ACC112 (cell line): ENCODE results near the gene PRAME.
"Not testable (repeated sequence)": the region's sequence is repeated elsewhere in the genome, so short reads cannot be mapped to it uniquely, and the experiment has no call there.

Experiments used
- H2AFZ ChIP-seq: fragments of 200-600 bp; sonication (generic); one replicate; pipeline ENCODE4 v1.6.0; 2017; ENCODE audit warnings: antibody characterized with exemption, low read length; ENCODE audit not compliant: unreplicated experiment
- H3K27ac ChIP-seq: fragments of 200-600 bp; sonication (generic); 2 replicates; pipeline ENCODE4 v1.5.1; 2014; ENCODE audit warnings: low read depth, mild to moderate bottlenecking, antibody characterized with exemption, low read length, moderate library complexity
- H3K27me3 ChIP-seq: fragments of 200-600 bp; sonication (generic); 2 replicates; pipeline ENCODE4 v1.6.1; 2014; ENCODE audit warnings: mild to moderate bottlenecking, antibody characterized with exemption, low read length, moderate library complexity, mixed read lengths; ENCODE audit not compliant: insufficient read depth
- H3K36me3 ChIP-seq: fragments of 200-600 bp; sonication (generic); 2 replicates; pipeline ENCODE4 v1.6.1; 2016; ENCODE audit warnings: mild to moderate bottlenecking, antibody characterized with exemption, low read length, moderate library complexity, mixed read lengths; ENCODE audit not compliant: insufficient read depth
- H3K4me1 ChIP-seq: fragments of 200-600 bp; sonication (generic); one replicate; pipeline ENCODE4 v1.6.1; 2016; ENCODE audit warnings: low read length, mixed read lengths; ENCODE audit not compliant: insufficient read depth, unreplicated experiment, control insufficient read depth
- H3K4me3 ChIP-seq: fragments of 200-600 bp; sonication (generic); 2 replicates; pipeline ENCODE4 v1.5.1; 2014; ENCODE audit warnings: mild to moderate bottlenecking, low read depth, low read length
- H3K79me2 ChIP-seq: fragments of 200-600 bp; sonication (generic); one replicate; pipeline ENCODE4 v1.6.0; 2016; ENCODE audit warnings: low read length; ENCODE audit not compliant: control insufficient read depth, unreplicated experiment, insufficient read depth

Gene PRAME

DNA sequence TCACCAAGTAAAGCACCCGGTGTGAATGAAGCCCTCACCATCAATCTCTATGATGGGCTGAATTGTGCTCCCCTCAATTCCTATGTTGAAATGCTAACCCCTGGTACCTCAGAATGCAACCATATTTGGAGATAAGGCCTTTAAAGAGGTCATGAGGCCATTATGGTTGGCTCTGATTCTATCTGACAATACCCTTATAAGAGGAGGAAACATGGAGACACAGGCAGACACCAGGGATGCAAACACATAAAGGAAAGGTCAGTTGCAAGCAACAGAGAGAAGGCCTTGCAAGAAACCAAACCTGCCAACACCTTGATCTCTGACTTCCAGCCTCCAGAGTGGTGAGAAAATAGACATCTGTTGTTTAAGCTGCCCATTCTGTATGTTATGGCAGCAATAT lies 25.6 kb downstream of the PRAME start:
- Histone ChIP-seq H3K4me1 (no peaks in the 10 kb centered on the region), H3K27me3 (no peaks in the 10 kb centered on the region; the same call in 1 of the 2 replicates), H3K27ac (no peak overlapping the region), H3K36me3 (no peaks in the 10 kb centered on the region), H3K79me2 (no peaks in the 10 kb centered on the region), H3K4me3 (no peak overlapping the region), H2AFZ (no peak overlapping the region)

DNA sequence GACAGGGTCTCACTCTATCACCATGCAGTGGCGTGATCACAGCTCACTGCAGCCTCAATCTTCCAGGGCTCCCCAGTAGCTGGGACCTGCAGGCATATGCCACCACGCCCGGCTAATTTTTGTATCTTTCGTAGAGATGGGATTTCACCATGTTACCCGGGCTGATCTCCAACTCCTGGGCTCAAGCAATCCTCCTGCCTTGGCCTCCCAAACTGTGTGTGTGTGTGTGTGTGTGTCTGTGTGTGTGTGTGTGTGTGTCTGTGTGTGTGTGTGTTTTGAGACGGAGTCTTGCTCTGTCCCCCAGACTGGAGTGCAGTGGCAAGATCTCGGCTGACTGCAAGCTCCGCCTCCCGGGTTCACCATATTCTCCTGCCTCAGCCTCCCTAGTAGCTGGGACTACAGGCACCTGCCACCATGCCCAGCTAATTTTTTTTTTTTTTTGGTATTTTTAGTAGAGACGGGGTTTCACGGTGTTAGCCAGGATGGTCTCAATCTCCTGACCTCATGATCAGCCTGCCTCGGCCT lies 26.5 kb downstream of the PRAME start:
- H3K79me2 ChIP-seq, H3K27ac ChIP-seq, H2AFZ ChIP-seq, H3K27me3 ChIP-seq, H3K36me3 ChIP-seq, H3K4me3 ChIP-seq, H3K4me1 ChIP-seq: not testable (repeated sequence)

DNA sequence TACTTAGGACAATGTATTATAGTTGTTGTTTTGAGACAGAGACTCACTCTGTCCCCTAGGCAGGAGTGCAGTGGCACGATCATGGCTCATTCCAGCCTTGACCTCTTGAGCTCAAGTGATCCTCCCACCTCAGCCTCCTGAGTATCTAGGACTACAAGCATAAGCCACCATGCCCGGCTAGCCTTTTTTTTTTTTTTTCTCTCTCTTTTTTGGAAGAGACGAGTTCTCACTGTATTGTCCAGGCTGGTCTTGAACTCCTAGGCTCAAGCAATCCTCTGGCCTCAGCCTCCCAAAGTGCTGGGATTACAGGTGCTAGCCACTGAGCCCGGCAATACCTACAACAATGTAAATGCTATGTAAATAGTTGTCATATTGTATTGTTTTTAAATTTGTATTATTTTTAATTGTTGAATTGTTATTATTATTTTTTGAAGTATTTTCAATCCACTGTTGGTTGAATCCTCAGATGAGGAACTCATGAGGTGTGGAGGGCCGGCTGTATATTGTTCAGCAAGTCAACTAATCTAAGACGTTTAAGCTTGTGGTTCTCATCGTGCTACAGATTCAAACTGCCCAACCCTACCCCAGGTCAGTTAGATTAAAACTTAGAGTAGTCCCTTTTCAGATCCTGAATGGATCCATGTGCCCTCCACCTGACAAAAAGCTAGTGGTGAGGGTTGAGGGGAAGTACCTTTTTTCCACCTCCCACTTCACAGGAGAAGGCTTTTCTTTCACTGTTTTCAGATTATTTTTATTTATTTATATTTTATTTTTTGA lies 27.1 kb downstream of the PRAME start:
- H2AFZ ChIP-seq: no peak overlapping the region
- H3K4me1 ChIP-seq: no peaks in the 10 kb centered on the region
- no peak overlapping the region for H3K4me3 ChIP-seq
- H3K27me3 ChIP-seq: no peaks in the 10 kb centered on the region; the same call in 1 of the 2 replicates
- H3K36me3 ChIP-seq: no peaks in the 10 kb centered on the region
- H3K79me2 ChIP-seq: no peaks in the 10 kb centered on the region
- H3K27ac ChIP-seq: no peak overlapping the region

DNA sequence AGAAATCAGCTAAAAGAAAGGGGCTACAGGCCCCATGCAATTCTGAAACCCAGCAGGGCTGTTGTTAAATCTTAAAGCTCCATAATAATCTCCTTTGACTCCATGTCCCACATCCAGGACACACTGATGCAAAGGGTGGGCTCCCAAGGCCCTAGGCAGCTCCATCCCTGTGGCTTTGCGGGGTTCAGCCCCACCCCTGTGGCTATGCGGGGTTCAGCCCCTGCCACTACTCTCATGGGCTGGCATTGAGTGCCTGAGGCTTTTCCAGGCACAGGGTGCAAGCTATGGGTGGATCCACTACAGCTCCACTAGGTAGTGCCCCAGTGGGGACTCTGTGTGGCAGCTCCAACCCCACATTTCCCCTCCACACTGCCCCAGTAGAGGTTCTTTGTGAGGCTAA lies 30.3 kb downstream of the PRAME start:
- no peaks in the 10 kb centered on the region for H3K36me3 ChIP-seq

GRCh38 chr22:22527312-22527711 lies 31.8 kb downstream of the PRAME start:
- Histone ChIP-seq H3K79me2 (no peaks in the 10 kb centered on the region), H3K4me1 (no peaks in the 10 kb centered on the region), H2AFZ (no peak overlapping the region), H3K36me3 (no peaks in the 10 kb centered on the region), H3K27ac (no peak overlapping the region), H3K4me3 (no peak overlapping the region), H3K27me3 (no peaks in the 10 kb centered on the region)

More for the DNA sequence above, 30.3 kb downstream of the PRAME start:
- Histone ChIP-seq H3K27me3 (no peaks in the 10 kb centered on the region), H2AFZ (no peak overlapping the region), H3K4me3 (no peak overlapping the region), H3K79me2 (no peaks in the 10 kb centered on the region), H3K27ac (no peak overlapping the region), H3K4me1 (no peaks in the 10 kb centered on the region)

DNA sequence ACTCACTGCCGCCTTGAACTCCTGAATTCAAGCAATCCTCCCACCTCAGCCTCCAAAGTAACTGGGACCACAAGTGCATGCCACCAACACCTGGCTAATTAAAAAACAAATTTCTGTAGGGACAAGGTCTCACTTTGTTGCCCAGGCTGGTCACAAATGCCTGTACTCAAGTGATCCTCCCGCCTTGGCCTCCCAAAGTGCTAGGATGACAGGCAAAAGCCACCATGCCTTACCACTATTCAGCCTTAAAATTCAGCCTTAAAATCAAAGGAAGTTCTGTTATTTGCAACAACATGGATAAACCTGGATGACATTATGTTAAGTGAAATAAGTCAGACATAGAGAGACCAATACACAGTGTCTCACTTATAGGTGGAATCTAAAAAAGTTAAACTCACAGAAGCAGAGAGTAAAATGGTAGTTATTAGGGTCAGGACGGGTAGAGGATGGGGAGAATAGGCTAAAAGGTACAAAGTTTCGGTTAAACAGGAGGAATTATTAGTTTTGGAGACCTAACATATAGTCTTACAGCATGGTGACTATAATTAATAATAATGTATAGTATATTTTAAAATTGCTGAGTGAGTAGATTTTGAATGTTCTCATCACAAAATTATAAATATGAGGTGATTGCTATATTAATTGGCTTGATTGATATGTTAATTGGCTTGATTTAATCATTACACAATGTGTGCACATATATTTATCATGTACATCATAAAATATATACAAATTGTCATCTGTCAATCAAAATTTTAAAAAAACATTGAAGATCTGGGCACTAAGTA lies 32.7 kb downstream of the PRAME start:
- no peaks in the 10 kb centered on the region for H3K4me1 ChIP-seq
- no peaks in the 10 kb centered on the region for H3K27me3 ChIP-seq
- H3K36me3 ChIP-seq: no peaks in the 10 kb centered on the region
- no peak overlapping the region for H3K27ac ChIP-seq
- H3K4me3 ChIP-seq: no peak overlapping the region
- H3K79me2 ChIP-seq: no peaks in the 10 kb centered on the region
- no peak overlapping the region for H2AFZ ChIP-seq

GRCh38 chr22:22523494-22523893 lies 35.6 kb downstream of the PRAME start:
- Histone ChIP-seq H3K79me2 (no peaks in the 10 kb centered on the region), H3K4me3 (no peak overlapping the region), H3K36me3 (no peaks in the 10 kb centered on the region), H3K27ac (no peak overlapping the region), H2AFZ (no peak overlapping the region), H3K4me1 (no peaks in the 10 kb centered on the region), H3K27me3 (no peaks in the 10 kb centered on the region)

GRCh38 chr22:22521631-22522030 lies 37.4 kb downstream of the PRAME start:
- H3K4me1 ChIP-seq: no peaks in the 10 kb centered on the region
- no peak overlapping the region for H2AFZ ChIP-seq
- no peaks in the 10 kb centered on the region for H3K27me3 ChIP-seq
- no peak overlapping the region for H3K27ac ChIP-seq
- H3K79me2 ChIP-seq: no peaks in the 10 kb centered on the region
- H3K36me3 ChIP-seq: no peaks in the 10 kb centered on the region
- H3K4me3 ChIP-seq: no peak overlapping the region

DNA sequence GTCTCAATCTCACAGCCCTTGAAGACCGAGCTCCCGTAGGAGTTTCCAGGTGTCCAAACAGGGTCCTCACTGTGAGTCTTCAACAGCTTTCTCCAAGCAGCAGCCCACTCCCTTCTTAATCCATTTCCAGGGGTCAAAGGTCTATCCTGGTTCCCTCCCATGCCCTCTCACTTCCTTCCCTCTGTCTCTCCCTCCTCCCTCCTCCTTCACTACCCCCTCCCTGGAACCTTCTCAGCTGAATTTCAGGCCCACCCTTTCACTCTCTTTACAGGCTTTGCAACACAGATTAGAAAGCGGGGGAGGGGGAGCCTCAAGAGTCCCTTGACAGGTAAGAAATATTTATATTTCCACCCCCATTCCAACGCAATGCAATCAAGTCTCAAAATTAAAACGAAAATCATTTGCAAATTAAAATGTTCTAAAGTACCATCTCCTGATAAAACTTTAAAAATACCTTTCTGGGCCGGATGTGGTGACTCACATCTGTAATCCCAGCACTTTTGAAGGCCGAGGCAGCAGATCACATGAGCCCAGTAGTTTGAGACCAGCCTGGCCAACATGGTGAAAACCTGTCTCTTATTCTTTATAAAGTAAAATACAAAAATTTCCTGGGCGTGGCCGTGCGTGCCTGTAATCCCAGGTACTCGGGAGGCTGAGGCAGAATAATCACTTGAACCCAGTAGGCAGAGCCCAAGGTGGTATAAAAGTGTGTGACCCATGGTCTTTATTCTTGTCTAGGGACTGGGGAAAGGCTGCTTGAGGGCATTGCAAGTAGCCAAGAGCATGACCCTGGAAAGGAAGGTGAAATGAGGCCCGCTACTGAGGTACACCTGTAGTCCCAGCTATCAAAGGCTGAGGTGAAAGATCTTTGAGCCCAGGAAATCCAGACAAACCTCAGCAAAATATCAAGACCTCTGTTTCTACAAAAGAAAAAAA lies 38.1 kb downstream of the PRAME start:
- Histone ChIP-seq H3K27ac (no peak overlapping the region), H3K4me3 (no peak overlapping the region), H3K4me1 (no peaks in the 10 kb centered on the region), H3K79me2 (no peaks in the 10 kb centered on the region), H3K27me3 (no peaks in the 10 kb centered on the region), H3K36me3 (no peaks in the 10 kb centered on the region), H2AFZ (no peak overlapping the region)

GRCh38 chr22:22520020-22520656 lies 38.9 kb downstream of the PRAME start, which contains the start of gene ZNF280A:
Gene ZNF280A, minus strand, starts transcription at chr22:22520270. Its CDS starts 4,640 bp downstream, at chr22:22515630.
- Histone ChIP-seq H3K4me1 (no peaks in the 10 kb centered on the region), H3K27ac (no peak within 1 kb of the TSS), H3K36me3 (no peaks in the 10 kb centered on the region), H3K27me3 (peaks cover 6% of the 10 kb centered on the region; the same call in 1 of the 2 replicates), H3K79me2 (no peaks in the 10 kb centered on the region), H3K4me3 (peak within 1 kb of the TSS; percentile 61), H2AFZ (no peak within 1 kb of the TSS)
